Thyroid gland (tissue), 4 donors: Measurements from ENCODE around the gene KSR1. TPM values are rescaled to one million over a fixed set of nuclear protein-coding genes. Genes with fewer than 3 reads are reported as not detected.

ENCODE experiments used
- DNase-seq, 2 donors: peaks; one replicate each; pipeline ENCODE4 v3.0.0-alpha.2; 2019
- H3K27ac ChIP-seq, 3 donors: fragments of 200-600 bp; sonication (generic); 1 replicate in 2 of 3; 2 replicates in 1 of 3; pipeline ENCODE4 v1.5.1; 2016 to 2019; ENCODE audit warnings: mild to moderate bottlenecking in 1 of 3, moderate library complexity in 1 of 3
- H3K27me3 ChIP-seq: fragments of 200-600 bp; sonication (generic); one replicate; pipeline ENCODE4 v1.5.1; 2019
- H3K36me3 ChIP-seq, 2 donors: fragments of 200-600 bp; sonication (generic); one replicate each; pipeline ENCODE4 v1.5.1; 2016 to 2019
- H3K4me1 ChIP-seq, 2 donors: fragments of 200-600 bp; sonication (generic); one replicate each; pipeline ENCODE4 v1.5.1; 2017 to 2019
- H3K4me3 ChIP-seq, 3 donors: fragments of 200-600 bp; sonication (generic); replicated peaks in 1 of 3; 1 replicate in 2 of 3; 2 replicates in 1 of 3; pipeline ENCODE4 v1.5.1; 2016; ENCODE audit warnings: mild to moderate bottlenecking in 1 of 3
- H3K9me3 ChIP-seq: fragments of 200-600 bp; sonication (generic); one replicate; pipeline ENCODE4 v1.5.1; 2017
- POLR2A ChIP-seq, 2 donors: fragments of 450-650 bp; IDR thresholded peaks; one replicate each; pipeline ENCODE4 v1.6.1; 2017; ENCODE audit warnings: antibody characterized with exemption in 2 of 2, mild to moderate bottlenecking in 2 of 2, moderate library complexity in 1 of 2
- WGBS, 2 donors: methylation state at CpG; one replicate each; pipeline ENCODE4 v1.1.5; 2017; 5-methylcytosine and 5-hydroxymethylcytosine counted together
- intact Hi-C: fragments of 100-400 bp; cut with DNase I; formaldehyde crosslinking; loops from one replicate; pipeline ENCODE4 v1.15.1; 2023
- total RNA-seq, 4 donors: library from RNA; depleted of rRNA; stranded (reverse); fragments of >200 nt; gene quantifications; one replicate each; pipeline ENCODE4 v1.2.3, GENCODE V29; 2016
- TF ChIP-seq, protein P1 (sequence below), 6 experiments: fragments of 200-600 bp in 3 of 6; fragments of 450-650 bp in 3 of 6; sonication (generic) in 3 of 6; IDR thresholded peaks; one replicate each; pipeline ENCODE4 v1.5.1; 2016 to 2019; ENCODE audit warnings: antibody characterized with exemption in 6 of 6, mild to moderate bottlenecking in 2 of 6, inconsistent platforms in 1 of 6, moderate library complexity in 1 of 6

KSR1 gene
- total RNA-seq, 4 donors from 2014 or later = 35.9 to 75.5 (median 67.7) TPM

DNA sequence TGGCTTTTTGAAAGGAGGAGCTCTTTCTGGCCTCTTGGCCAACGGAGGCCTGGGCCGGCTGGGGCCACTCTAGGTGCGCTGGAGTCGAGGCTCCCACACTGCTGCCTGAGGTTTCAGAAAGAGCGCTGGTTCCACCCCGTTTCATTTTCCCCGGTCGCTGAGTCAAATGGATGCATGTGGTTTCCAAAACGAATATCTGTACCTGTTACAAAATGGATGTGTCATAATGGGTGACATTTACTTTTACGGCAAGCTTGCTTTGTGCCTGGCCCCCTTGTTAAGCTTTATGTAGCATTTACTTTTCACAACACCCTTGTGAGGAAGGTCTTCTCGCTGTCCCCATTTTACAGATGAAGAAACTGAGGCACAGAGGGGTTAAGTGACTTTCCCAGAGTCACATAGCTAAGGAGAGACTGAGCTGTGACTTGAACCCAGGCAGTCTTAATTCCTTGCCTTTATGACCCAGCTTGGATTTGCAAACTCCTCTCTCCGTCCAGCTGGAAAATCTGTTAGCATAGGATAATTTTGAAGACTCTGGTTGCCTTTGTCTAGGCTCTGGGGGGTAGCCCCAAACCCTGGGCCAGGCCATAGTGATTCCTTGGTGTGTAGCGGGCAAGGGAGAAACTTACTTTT is 10.6 kb downstream of the KSR1 start:
- Histone ChIP-seq H3K27ac (peak overlapping the region in 2 of 3 donors; percentile 33), H3K4me1 (peaks cover 33 to 63% of the 10 kb centered on the region in 2 donors), H3K36me3 (no peaks in the 10 kb centered on the region), H3K9me3 (no peaks in the 10 kb centered on the region), H3K4me3 (no peak overlapping the region), H3K27me3 (no peaks in the 10 kb centered on the region)
- DNase-seq = peak; percentile 37 to 53
- TF ChIP-seq, protein P1, sequence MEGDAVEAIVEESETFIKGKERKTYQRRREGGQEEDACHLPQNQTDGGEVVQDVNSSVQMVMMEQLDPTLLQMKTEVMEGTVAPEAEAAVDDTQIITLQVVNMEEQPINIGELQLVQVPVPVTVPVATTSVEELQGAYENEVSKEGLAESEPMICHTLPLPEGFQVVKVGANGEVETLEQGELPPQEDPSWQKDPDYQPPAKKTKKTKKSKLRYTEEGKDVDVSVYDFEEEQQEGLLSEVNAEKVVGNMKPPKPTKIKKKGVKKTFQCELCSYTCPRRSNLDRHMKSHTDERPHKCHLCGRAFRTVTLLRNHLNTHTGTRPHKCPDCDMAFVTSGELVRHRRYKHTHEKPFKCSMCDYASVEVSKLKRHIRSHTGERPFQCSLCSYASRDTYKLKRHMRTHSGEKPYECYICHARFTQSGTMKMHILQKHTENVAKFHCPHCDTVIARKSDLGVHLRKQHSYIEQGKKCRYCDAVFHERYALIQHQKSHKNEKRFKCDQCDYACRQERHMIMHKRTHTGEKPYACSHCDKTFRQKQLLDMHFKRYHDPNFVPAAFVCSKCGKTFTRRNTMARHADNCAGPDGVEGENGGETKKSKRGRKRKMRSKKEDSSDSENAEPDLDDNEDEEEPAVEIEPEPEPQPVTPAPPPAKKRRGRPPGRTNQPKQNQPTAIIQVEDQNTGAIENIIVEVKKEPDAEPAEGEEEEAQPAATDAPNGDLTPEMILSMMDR (IDR thresholded peaks at IDR 0.05) = no peak
- no peak for TF ChIP-seq POLR2A (IDR thresholded peaks at IDR 0.05)
- intact Hi-C loops = no loop called here
- WGBS, 2 donors = 61 to 71% methylated on average over 13 of the region's 13 CpGs

DNA sequence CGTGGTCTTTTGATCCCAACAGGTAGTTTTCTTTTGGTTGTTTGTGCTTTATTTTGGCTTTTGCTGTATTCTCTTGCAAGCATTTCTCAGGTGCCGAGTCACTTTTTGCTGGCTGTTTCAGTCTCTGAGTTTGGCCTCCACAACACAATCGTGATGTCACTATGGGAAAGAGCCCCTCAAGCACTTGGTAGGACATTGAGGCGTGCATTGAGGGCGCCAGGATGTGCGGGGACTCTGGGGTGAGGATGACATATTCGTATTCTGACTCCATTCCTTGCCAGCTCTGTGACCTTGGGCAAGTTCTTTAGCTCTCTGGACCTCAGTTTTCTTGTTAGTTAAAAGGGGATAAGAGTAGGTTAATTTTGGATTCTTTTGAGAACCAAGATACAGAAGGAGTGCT is 13.0 kb downstream of the KSR1 start:
- Histone ChIP-seq H3K27ac (peak overlapping the region in 2 of 3 donors; percentile 10 to 24), H3K9me3 (no peaks in the 10 kb centered on the region), H3K27me3 (no peaks in the 10 kb centered on the region), H3K4me1 (peaks cover 43 to 74% of the 10 kb centered on the region in 2 donors), H3K4me3 (no peak overlapping the region), H3K36me3 (no peaks in the 10 kb centered on the region)
- intact Hi-C loops = no loop called here
- DNase-seq = peak; percentile 30 to 33
- TF ChIP-seq POLR2A (IDR thresholded peaks at IDR 0.05) = no peak
- WGBS, 2 donors = 56 to 57% methylated on average over 7 of the region's 7 CpGs

DNA sequence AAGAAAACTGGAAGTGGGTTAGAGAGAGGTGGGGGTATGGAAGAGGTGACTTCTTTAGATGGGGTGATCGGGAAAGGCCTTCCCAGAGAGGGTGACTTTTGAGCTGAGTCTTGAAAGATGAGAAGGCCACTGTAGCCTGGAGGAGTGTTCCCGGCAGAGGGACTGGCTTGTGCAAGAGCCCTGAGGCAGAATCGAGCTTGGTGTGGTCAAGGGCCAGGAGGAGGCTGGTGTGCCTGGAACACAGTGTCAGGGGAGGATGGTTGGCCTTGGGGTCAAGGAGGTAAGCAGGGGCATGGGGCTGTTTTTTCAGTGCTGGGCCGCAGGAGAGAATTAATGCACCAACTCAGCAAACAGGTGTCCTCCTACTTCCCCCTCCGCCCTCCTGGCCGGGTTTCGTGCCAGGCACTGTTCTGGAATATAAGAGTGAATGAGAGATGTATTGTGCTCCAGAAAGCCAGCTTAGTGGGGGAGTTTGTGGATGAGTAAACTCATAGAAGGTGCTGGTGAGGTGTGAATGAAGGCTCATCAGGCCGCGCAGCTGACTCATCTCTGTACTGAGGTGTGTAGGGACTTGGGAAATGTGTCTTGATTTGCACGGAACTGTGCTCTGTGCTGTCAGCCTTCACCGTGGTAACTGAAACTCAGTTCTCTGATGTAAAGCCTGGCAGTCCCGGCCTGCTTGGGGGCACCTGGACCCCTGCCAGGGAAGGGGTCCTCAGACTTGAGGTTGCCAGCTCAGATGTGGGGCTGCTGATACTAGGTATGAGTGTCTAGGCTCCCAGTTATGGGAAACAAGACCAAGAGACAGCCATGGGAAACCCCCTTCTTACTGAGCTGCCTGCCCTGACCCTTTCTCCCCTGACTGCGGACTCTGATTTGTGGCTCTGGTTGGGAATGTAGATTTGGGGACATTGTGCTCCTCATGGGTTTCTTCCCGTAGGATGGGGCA is 15.3 kb downstream of the KSR1 start:
- Histone ChIP-seq H3K36me3 (no peaks in the 10 kb centered on the region), H3K4me1 (peaks cover 56 to 82% of the 10 kb centered on the region in 2 donors), H3K27me3 (no peaks in the 10 kb centered on the region), H3K9me3 (no peaks in the 10 kb centered on the region), H3K27ac (peak overlapping the region in 1 of 3 donors; percentile 35), H3K4me3 (no peak overlapping the region)
- WGBS, 2 donors = 86 to 88% methylated on average over 14 of the region's 14 CpGs
- intact Hi-C loops = loop anchor here (10.0 kb wide), 1 partner anchor 53 kb away; no protein-coding TSS in a partner anchor
- TF ChIP-seq POLR2A (IDR thresholded peaks at IDR 0.05) = no peak
- TF ChIP-seq, protein P1 (IDR thresholded peaks at IDR 0.05) = no peak
- DNase-seq = no peak

DNA sequence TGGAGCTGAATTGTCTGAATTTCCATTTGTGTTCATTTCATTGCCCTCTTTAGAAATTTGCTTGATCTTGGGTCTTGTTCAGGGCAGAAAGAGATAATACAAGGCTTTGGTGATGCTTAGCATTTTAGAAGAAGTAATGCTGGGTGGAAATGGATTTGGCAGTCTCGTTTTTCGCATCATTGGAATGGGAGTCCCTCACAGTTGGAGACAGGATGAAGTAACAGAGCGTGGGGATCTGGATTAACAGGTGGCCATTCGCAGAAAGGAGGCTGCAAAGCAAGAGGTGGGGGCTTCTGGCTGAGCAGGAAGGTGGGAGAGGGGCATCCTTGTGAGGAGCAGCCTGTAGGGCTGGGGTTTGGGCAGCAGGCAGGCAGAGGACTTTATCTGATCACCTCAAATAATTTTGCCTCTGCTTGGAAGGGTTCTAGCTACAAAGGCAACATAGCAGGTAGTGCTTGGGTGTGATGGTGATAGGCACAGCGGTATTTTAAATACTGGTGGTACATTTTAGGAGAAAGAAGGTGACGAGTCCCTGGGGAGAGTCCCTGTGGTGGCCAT is 17.0 kb downstream of the KSR1 start:
- Histone ChIP-seq H3K27ac (peak overlapping the region; percentile 41 to 67 (median 62)), H3K36me3 (no peaks in the 10 kb centered on the region), H3K4me3 (no peak overlapping the region), H3K4me1 (peaks cover 60 to 87% of the 10 kb centered on the region in 2 donors), H3K9me3 (no peaks in the 10 kb centered on the region), H3K27me3 (no peaks in the 10 kb centered on the region)
- 90 to 91% methylated on average over 6 of the region's 6 CpGs for WGBS, 2 donors
- intact Hi-C loops = loop anchor here (10.0 kb wide), 1 partner anchor 52 kb away; no protein-coding TSS in a partner anchor
- DNase-seq = no peak
- TF ChIP-seq, protein P1 (IDR thresholded peaks at IDR 0.05) = no peak
- no peak for TF ChIP-seq POLR2A (IDR thresholded peaks at IDR 0.05)
